Caco-2 (cell line): Measurements from ENCODE around the gene PAAF1. TPM values are rescaled to one million over a fixed set of nuclear protein-coding genes. Genes with fewer than 3 reads are reported as not detected.

Experiments used
- BruUV-seq: library from RNA; stranded (reverse); fragments of 400-500 nt; replicated peaks from 2 replicates; lab custom pipeline; 2021; lab: Mats Ljungman, UMichigan
- CTCF ChIA-PET: fragments of 300-600 bp; sonication (Branson Sonifier 250); formaldehyde crosslinking; loops from one replicate; lab custom pipeline; 2022; ENCODE audit warnings: antibody characterized with exemption; lab: Charles Lee
- POLR2A ChIA-PET: fragments of 300-600 bp; sonication (Branson Sonifier 250); formaldehyde crosslinking; loops from one replicate; lab custom pipeline; 2022; ENCODE audit warnings: antibody characterized with exemption; lab: Charles Lee
- DNase-seq, 2 experiments: peaks; one replicate each; pipeline versions ENCODE4 v3.0.0 to v3.0.0-alpha.2; 2020 to 2022
- H3K27me3 ChIP-seq: replicated peaks from 2 replicates; pipeline ENCODE4 v1.6.0; 2011; ENCODE audit warnings: low read length; ENCODE audit not compliant: control insufficient read depth, insufficient read depth
- H3K36me3 ChIP-seq: 2 replicates; pipeline ENCODE4 v1.5.1; 2011; ENCODE audit warnings: low read length; ENCODE audit not compliant: control insufficient read depth, insufficient read depth
- H3K4me1 ChIP-seq: fragments of 250-450 bp; sonication (Bioruptor Pico); 2 replicates; pipeline ENCODE4 v1.5.1; 2020; ENCODE audit warnings: mild to moderate bottlenecking
- H3K4me3 ChIP-seq: 2 replicates; pipeline ENCODE4 v1.5.1; 2011; ENCODE audit warnings: low read depth, mild to moderate bottlenecking, control low read depth, low read length
- H3K9me3 ChIP-seq: fragments of 250-450 bp; sonication (Bioruptor Pico); 2 replicates; pipeline ENCODE4 v1.5.1; 2020; ENCODE audit warnings: mild to moderate bottlenecking, moderate library complexity
- H3K27ac Mint-ChIP-seq: one replicate; pipeline ENCODE4 v1.8.0; 2022; ENCODE audit warnings: mixed read lengths; ENCODE audit not compliant: unreplicated experiment
- H3K27me3 Mint-ChIP-seq: one replicate; pipeline ENCODE4 v1.8.0; 2022; ENCODE audit warnings: mixed read lengths; ENCODE audit not compliant: insufficient read depth, unreplicated experiment
- H3K36me3 Mint-ChIP-seq: one replicate; pipeline ENCODE4 v1.8.0; 2022; ENCODE audit warnings: mild to moderate bottlenecking, mixed read lengths; ENCODE audit not compliant: insufficient read depth, unreplicated experiment
- H3K4me1 Mint-ChIP-seq: one replicate; pipeline ENCODE4 v1.8.0; 2022; ENCODE audit warnings: low read depth, mixed read lengths; ENCODE audit not compliant: unreplicated experiment
- H3K4me3 Mint-ChIP-seq: one replicate; pipeline ENCODE4 v1.8.0; 2022; ENCODE audit warnings: mild to moderate bottlenecking, moderate library complexity, mixed read lengths; ENCODE audit not compliant: unreplicated experiment
- H3K9me3 Mint-ChIP-seq: one replicate; pipeline ENCODE4 v1.8.0; 2022; ENCODE audit warnings: mixed read lengths; ENCODE audit not compliant: unreplicated experiment
- intact Hi-C: fragments of 100-400 bp; cut with micrococcal nuclease; formaldehyde crosslinking; loops from one replicate; pipeline ENCODE4 v1.10.0; 2022; ENCODE audit not compliant: unreplicated experiment
- total RNA-seq: library from RNA; stranded (reverse); gene quantifications from 2 replicates; pipeline ENCODE4 v1.2.3, GENCODE V29; 2022
- TF ChIP-seq, protein P1 (sequence below), 2 experiments: fragments of 200-600 bp in 1 of 2; IDR thresholded peaks; 1 replicate in 1 of 2; 2 replicates in 1 of 2; pipeline versions ENCODE4 v1.5.1 to v1.8.0; 2011 to 2022; ENCODE audit warnings: antibody characterized with exemption in 1 of 2, control low read depth in 1 of 2, inconsistent platforms in 1 of 2, low read depth in 1 of 2, low read length in 1 of 2, mild to moderate bottlenecking in 1 of 2, moderate library complexity in 1 of 2; ENCODE audit not compliant: insufficient read depth in 1 of 2, severe bottlenecking in 1 of 2, unreplicated experiment in 1 of 2

PAAF1 gene
- total RNA-seq, 1 experiment from 2014 or later = 51.6 TPM

GRCh38 chr11:73883856-73884255 is 7.1 kb downstream of the PAAF1 start:
- no peak for DNase-seq
- Mint-ChIP-seq H3K36me3 (peaks cover 30% of the 10 kb centered on the region), H3K27me3 (no peaks in the 10 kb centered on the region), H3K9me3 (peaks cover 9% of the 10 kb centered on the region), H3K27ac (no peak overlapping the region), H3K4me1 (no peaks in the 10 kb centered on the region), H3K4me3 (no peak overlapping the region)
- no peaks in the 10 kb centered on the region for H3K27me3 ChIP-seq
- BruUV-seq = no TSS peak
- CTCF ChIA-PET = no interaction called here
- H3K36me3 ChIP-seq = peaks cover 4% of the 10 kb centered on the region
- POLR2A ChIA-PET = no interaction called here
- no peak overlapping the region for H3K4me3 ChIP-seq
- intact Hi-C loops = no loop called here
- no peaks in the 10 kb centered on the region for H3K4me1 ChIP-seq
- H3K9me3 ChIP-seq = no peaks in the 10 kb centered on the region
- TF ChIP-seq, protein P1, sequence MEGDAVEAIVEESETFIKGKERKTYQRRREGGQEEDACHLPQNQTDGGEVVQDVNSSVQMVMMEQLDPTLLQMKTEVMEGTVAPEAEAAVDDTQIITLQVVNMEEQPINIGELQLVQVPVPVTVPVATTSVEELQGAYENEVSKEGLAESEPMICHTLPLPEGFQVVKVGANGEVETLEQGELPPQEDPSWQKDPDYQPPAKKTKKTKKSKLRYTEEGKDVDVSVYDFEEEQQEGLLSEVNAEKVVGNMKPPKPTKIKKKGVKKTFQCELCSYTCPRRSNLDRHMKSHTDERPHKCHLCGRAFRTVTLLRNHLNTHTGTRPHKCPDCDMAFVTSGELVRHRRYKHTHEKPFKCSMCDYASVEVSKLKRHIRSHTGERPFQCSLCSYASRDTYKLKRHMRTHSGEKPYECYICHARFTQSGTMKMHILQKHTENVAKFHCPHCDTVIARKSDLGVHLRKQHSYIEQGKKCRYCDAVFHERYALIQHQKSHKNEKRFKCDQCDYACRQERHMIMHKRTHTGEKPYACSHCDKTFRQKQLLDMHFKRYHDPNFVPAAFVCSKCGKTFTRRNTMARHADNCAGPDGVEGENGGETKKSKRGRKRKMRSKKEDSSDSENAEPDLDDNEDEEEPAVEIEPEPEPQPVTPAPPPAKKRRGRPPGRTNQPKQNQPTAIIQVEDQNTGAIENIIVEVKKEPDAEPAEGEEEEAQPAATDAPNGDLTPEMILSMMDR (IDR thresholded peaks at IDR 0.05; ENCODE audit: insufficient read depth in 1 of 2, low read depth in 1 of 2, low read length in 1 of 2, severe bottlenecking in 1 of 2, unreplicated experiment in 1 of 2) = no peak

DNA sequence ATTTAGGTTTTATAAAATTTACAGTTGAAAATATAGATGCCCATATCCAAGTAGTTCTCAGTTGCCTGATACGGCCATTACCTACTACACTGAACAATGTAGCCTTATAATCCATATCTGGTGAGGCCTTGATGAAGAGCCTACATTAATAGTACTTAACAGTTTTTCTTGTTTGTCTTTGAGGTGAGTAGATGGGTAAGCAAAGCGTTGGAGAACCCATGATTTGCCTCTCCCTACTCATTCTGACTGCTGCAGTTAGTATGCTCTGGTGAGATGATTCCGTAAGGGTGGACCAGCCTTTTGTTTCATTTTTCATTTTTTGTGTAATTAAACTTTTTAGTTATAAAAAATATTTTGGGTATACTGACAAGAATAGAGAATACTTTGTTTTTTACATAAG is 11.4 kb downstream of the PAAF1 start:
- ChIA-PET POLR2A (no interaction called here), CTCF (no interaction called here)
- BruUV-seq = no TSS peak
- TF ChIP-seq, protein P1 (IDR thresholded peaks at IDR 0.05; ENCODE audit: insufficient read depth in 1 of 2, low read depth in 1 of 2, low read length in 1 of 2, severe bottlenecking in 1 of 2, unreplicated experiment in 1 of 2) = no peak
- Mint-ChIP-seq H3K27ac (no peak overlapping the region), H3K4me1 (no peaks in the 10 kb centered on the region), H3K27me3 (no peaks in the 10 kb centered on the region), H3K4me3 (no peak overlapping the region), H3K9me3 (peaks cover 9% of the 10 kb centered on the region), H3K36me3 (peaks cover 31% of the 10 kb centered on the region)
- intact Hi-C loops = no loop called here
- Histone ChIP-seq H3K4me3 (no peak overlapping the region), H3K9me3 (no peaks in the 10 kb centered on the region), H3K36me3 (peaks cover 2% of the 10 kb centered on the region), H3K27me3 (no peaks in the 10 kb centered on the region), H3K4me1 (no peaks in the 10 kb centered on the region)
- no peak for DNase-seq

DNA sequence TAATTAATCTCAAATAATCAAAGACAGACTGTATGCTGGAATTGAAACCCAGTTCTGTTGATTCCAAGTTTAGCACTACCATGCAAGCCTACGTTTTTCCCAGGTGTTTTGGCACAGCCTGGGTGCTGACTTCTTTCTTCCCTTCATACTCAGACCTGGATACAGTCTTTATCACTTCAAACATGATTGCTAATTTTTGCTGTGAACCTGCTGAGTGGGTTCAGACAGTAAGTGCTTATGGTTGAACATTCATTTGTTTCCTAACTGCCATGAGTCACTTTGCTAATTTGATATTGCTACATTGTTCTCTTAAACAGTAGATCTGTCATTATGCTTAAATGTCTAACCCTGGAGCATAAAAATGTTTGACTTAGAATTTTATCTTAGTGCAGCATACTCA is 12.2 kb downstream of the PAAF1 start:
- POLR2A ChIA-PET = no interaction called here

More for the DNA sequence above, 12.2 kb downstream of the PAAF1 start:
- Mint-ChIP-seq H3K36me3 (peaks cover 31% of the 10 kb centered on the region), H3K27ac (no peak overlapping the region), H3K27me3 (no peaks in the 10 kb centered on the region), H3K4me1 (no peaks in the 10 kb centered on the region), H3K9me3 (peaks cover 9% of the 10 kb centered on the region), H3K4me3 (no peak overlapping the region)
- no TSS peak for BruUV-seq
- TF ChIP-seq, protein P1 (IDR thresholded peaks at IDR 0.05; ENCODE audit: insufficient read depth in 1 of 2, low read depth in 1 of 2, low read length in 1 of 2, severe bottlenecking in 1 of 2, unreplicated experiment in 1 of 2) = no peak
- H3K4me1 ChIP-seq = no peaks in the 10 kb centered on the region
- no peak for DNase-seq
- intact Hi-C loops = no loop called here
- H3K27me3 ChIP-seq = no peaks in the 10 kb centered on the region
- H3K9me3 ChIP-seq = no peaks in the 10 kb centered on the region
- peaks cover 2% of the 10 kb centered on the region for H3K36me3 ChIP-seq
- CTCF ChIA-PET = no interaction called here
- no peak overlapping the region for H3K4me3 ChIP-seq
